Mucosa of stomach (tissue), 1 donor: ENCODE results near the gene ANGPTL2.

Source experiments
- H3K27me3 ChIP-seq: one replicate; pipeline ENCODE4 v1.7.0; 2013; ENCODE audit warnings: mild to moderate bottlenecking, low read length; ENCODE audit not compliant: control insufficient read depth, insufficient read depth
- H3K36me3 ChIP-seq: one replicate; pipeline ENCODE4 v1.7.0; 2013; ENCODE audit warnings: low read length; ENCODE audit not compliant: control insufficient read depth, insufficient read depth
- H3K4me1 ChIP-seq: one replicate; pipeline ENCODE4 v1.7.0; 2013; ENCODE audit warnings: mild to moderate bottlenecking, low read length; ENCODE audit not compliant: control insufficient read depth, insufficient read depth
- H3K4me3 ChIP-seq: one replicate; pipeline ENCODE4 v1.7.0; 2013; ENCODE audit warnings: low read length
- H3K9ac ChIP-seq: one replicate; pipeline ENCODE4 v1.7.0; 2013; ENCODE audit warnings: mild to moderate bottlenecking, low read length, moderate library complexity
- H3K9me3 ChIP-seq: one replicate; pipeline ENCODE4 v1.7.0; 2013; ENCODE audit warnings: mild to moderate bottlenecking, low read length, moderate library complexity; ENCODE audit not compliant: control insufficient read depth
- donor health status: Pancreatic carcinoma.

ANGPTL2 gene

DNA sequence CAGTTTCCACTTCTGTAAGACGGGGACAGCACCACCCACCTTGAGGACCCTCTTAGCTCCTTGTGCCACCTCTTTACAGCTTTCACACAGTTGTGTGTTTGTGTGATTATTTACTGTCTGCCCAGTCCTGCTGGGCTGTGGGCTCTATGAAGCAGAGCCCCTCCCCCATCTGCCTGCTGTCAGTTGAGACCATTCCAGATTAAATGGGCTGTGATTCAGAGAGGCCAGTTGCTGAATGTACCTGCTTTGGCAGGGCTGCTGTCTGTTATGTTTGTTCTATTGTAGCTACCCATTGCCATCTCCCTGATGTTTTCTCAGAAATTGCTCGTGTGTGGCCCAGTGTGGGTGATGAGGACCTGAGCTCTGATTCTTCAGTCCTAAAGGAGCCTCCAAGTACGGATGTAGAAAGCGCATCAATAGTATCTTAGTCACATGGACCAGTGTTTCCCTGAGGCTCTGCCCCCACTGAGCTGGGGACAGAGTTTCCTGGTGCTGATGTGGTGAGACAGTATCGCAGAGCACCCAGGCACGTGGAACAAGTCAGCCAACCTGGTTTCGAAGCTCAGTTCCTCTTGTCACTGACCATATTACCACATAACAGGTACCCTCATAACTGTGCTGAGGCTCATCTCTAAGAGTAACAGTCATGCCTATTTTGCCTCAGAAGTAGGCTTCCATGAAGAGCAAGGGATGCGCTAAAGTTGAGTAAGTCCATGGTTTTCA lies 3.7 kb downstream of the ANGPTL2 start:
- Histone ChIP-seq H3K27me3 (no peaks in the 10 kb centered on the region), H3K4me1 (peaks cover 28% of the 10 kb centered on the region), H3K9ac (no peak overlapping the region), H3K36me3 (peaks cover 6% of the 10 kb centered on the region), H3K4me3 (no peak overlapping the region), H3K9me3 (no peaks in the 10 kb centered on the region)

DNA sequence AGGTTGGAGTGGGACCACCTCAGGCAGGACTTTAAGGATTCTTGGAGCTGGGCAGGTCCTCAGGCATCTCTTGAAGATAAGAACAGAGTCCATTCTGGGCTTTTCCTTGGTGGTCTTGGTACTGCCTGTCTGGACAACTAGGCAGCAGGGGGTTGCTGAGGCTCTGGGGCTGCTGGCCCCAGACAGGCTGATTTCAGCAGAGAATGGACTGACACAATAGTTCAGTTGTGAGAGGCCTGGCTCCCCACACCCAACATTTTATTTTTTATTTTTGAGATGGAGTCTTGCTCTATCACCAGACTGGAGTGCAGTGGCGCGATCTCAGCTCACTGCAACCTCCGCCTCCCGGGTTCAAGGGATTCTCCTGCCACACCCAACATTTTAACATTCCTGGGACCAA lies 4.6 kb downstream of the ANGPTL2 start:
- H3K27me3 ChIP-seq, result no peaks in the 10 kb centered on the region
- no peak overlapping the region for H3K9ac ChIP-seq
- peaks cover 26% of the 10 kb centered on the region for H3K4me1 ChIP-seq
- H3K4me3 ChIP-seq, result no peak overlapping the region
- H3K36me3 ChIP-seq, result peaks cover 6% of the 10 kb centered on the region
- no peaks in the 10 kb centered on the region for H3K9me3 ChIP-seq

DNA sequence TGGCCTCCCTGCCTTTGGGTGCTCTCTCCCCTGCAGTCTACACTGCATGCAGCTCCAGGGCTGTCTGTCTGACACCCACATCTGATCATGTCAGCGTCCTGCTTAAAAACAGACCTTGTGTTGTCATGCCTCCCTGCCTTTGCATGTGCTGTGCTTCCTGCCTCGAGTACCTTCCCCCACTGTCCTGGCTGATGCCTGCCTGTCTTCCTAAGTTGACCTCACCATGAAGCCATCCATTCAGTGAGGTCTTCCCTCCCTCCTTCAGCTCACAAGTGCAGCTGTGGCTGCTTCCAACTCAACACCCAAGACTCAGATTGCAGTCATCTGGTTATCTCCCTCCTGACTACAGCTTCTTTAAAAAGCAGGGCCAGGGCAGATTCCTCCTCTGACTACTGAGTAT lies 5.5 kb downstream of the ANGPTL2 start:
- Histone ChIP-seq H3K4me3 (no peak overlapping the region), H3K4me1 (peaks cover 26% of the 10 kb centered on the region), H3K9ac (no peak overlapping the region), H3K9me3 (no peaks in the 10 kb centered on the region), H3K36me3 (peaks cover 6% of the 10 kb centered on the region), H3K27me3 (no peaks in the 10 kb centered on the region)

DNA sequence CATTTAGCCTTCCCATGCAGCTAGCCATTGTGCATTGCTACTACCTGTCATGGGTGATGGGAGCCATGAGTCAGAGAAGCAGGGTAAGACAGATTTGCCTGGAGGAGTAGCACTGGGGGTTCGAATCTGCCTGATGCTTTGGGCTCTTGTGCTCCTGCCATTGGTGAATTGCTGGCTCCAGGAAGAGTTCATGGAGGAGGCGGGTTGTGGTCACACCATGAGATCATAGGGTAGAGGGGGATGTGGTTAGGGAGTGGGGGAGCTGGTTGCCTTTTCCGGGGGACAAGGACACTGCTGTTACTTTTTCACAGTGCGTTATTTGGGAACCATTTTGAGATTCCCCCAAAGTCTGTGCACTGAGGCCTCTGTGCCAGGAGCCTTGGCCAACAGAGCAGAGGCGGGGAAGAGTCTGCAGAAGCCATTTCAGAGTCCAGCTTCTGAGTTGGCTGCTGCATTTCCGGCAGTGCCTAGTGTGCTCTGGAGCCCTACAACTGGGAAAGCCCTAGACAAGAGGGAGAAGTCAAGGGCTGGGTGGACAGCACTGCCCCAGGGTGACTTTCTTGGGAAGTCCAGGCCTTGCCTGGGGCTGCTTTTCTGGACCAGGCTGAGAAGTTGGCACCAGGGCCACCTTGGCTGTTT lies 6.2 kb downstream of the ANGPTL2 start:
- Histone ChIP-seq H3K4me3 (no peak overlapping the region), H3K4me1 (peaks cover 28% of the 10 kb centered on the region), H3K9ac (no peak overlapping the region), H3K27me3 (no peaks in the 10 kb centered on the region), H3K36me3 (peaks cover 6% of the 10 kb centered on the region), H3K9me3 (no peaks in the 10 kb centered on the region)

DNA sequence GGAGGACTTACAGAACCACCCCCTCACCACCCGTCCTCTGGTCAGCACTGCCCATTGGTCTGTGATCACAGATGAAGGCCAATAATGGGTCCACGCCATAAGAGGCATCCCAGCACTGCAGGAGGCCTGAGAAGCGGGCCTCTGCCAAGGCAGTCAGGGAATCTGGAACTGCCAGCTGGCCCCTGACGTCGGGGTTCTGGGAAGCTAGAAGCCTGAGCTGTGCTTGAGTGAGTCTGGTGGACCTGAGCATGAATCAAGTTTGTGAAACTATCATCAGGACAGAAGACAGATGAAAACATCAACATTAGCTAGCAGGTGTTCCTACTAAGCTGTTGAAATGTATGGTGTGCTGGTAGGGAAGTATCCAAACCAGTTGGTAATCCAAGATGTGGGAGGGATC lies 7.8 kb downstream of the ANGPTL2 start:
- Histone ChIP-seq H3K4me1 (peaks cover 30% of the 10 kb centered on the region), H3K36me3 (peaks cover 6% of the 10 kb centered on the region), H3K4me3 (no peak overlapping the region), H3K9me3 (no peaks in the 10 kb centered on the region), H3K27me3 (no peaks in the 10 kb centered on the region), H3K9ac (no peak overlapping the region)

DNA sequence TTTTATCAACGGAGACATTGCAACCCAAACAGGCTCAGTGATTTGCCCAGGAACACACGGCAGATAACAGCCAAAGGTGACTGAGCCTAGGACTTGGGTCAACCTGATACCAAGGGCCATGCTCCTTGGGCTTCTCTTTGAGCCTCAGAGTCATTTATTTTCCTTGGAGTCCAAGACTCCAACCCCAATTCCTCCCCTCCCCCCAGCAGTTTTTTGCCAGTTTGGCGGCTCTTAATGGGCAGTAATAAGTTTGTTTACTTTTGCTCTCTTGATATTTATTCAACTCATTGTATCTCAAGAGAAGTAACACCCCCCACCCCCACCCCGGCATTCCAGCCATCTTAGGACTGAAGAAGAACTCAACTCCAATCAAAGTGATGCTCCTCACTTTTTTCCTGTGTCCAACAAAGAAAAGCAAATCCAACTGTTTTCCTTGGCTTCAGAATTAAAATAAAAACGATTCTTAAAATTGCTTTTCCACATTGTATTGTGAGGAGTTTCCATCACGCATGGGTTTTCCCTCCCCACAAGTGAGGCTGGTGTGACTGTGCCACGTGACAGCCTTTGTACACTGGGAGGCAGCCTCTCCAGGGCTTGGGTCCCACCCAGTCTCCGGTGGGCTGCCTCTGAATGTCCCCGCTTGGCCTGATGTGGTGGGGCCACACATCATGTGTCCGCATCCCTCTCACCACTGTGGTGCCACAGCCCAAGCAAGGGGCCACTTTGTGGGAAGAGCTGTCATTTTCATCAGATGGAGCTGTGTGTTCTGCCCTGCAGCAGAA lies 9.1 kb downstream of the ANGPTL2 start:
- Histone ChIP-seq H3K4me1 (peaks cover 34% of the 10 kb centered on the region), H3K27me3 (no peaks in the 10 kb centered on the region), H3K9me3 (no peaks in the 10 kb centered on the region), H3K9ac (no peak overlapping the region), H3K36me3 (no peaks in the 10 kb centered on the region), H3K4me3 (no peak overlapping the region)

DNA sequence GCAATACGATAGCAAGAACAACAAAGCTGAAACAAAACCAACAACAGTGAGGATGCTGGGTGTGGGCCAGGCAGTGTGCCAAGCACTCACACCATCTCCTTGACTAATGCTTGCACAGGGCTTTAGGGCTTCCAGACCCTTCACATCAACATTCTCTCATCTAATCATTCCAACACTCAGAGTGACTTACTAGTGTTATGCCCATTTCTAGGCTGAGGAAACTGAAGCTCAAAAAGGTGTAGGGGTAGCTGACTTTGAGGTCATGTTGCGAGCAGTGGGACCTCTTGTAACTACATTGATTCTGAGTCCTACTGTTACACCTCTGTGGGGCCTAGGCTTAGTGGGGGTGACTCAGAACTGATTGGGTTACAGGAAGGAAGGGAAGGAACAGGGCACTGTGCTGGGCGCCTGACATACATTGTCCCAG lies 9.7 kb downstream of the ANGPTL2 start:
- H3K9me3 ChIP-seq, result no peaks in the 10 kb centered on the region
- H3K4me1 ChIP-seq, result peaks cover 34% of the 10 kb centered on the region
- no peaks in the 10 kb centered on the region for H3K36me3 ChIP-seq
- no peak overlapping the region for H3K4me3 ChIP-seq
- no peak overlapping the region for H3K9ac ChIP-seq
- H3K27me3 ChIP-seq, result no peaks in the 10 kb centered on the region

DNA sequence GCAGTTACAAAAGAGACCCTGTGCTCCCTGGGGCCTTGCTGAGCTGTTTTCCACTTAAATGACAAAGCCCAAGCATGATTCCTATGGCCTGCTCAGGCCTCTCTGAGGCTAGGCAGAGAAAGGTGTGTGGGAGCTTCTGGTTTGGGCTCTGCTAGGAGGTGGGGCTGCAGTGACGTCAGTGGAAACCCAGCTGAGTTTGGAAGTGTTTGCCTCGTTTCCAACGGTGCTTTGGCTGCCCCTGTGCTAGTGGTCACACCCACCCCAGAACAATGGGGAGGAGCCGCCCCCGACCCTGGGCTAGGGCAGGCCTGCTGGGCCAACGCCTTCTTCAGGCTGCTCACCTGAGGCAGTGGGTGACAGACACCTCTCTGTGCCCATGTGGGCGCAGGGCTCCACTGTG lies 10.4 kb downstream of the ANGPTL2 start:
- Histone ChIP-seq H3K4me3 (no peak overlapping the region), H3K4me1 (peaks cover 34% of the 10 kb centered on the region), H3K36me3 (no peaks in the 10 kb centered on the region), H3K9ac (no peak overlapping the region), H3K9me3 (no peaks in the 10 kb centered on the region), H3K27me3 (no peaks in the 10 kb centered on the region)

DNA sequence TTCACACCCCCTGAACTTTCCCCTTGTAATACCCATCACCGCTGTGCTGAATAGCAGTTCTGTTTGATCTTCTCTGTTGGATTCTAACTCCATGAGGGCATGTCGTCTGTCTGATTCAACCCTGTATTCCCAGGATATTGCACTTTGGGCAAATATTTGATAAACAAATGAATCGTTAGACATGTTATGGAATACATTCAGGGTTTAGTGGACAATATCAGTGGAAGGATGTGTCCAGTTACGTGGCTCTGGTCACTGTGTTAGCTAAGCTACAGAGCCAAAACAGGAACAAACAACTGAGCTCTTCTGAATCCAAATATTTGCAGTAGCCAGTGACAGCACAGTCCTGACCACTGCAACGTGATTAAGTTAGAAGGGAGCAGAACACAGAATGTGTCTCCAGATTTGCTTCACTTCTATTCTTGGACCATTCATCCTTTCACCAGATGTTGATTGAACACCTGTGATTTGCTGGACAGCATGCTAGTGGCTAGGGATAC lies 13.2 kb downstream of the ANGPTL2 start:
- Histone ChIP-seq H3K27me3 (no peaks in the 10 kb centered on the region), H3K9ac (no peak overlapping the region), H3K4me3 (no peak overlapping the region), H3K9me3 (no peaks in the 10 kb centered on the region), H3K4me1 (peaks cover 34% of the 10 kb centered on the region), H3K36me3 (no peaks in the 10 kb centered on the region)

DNA sequence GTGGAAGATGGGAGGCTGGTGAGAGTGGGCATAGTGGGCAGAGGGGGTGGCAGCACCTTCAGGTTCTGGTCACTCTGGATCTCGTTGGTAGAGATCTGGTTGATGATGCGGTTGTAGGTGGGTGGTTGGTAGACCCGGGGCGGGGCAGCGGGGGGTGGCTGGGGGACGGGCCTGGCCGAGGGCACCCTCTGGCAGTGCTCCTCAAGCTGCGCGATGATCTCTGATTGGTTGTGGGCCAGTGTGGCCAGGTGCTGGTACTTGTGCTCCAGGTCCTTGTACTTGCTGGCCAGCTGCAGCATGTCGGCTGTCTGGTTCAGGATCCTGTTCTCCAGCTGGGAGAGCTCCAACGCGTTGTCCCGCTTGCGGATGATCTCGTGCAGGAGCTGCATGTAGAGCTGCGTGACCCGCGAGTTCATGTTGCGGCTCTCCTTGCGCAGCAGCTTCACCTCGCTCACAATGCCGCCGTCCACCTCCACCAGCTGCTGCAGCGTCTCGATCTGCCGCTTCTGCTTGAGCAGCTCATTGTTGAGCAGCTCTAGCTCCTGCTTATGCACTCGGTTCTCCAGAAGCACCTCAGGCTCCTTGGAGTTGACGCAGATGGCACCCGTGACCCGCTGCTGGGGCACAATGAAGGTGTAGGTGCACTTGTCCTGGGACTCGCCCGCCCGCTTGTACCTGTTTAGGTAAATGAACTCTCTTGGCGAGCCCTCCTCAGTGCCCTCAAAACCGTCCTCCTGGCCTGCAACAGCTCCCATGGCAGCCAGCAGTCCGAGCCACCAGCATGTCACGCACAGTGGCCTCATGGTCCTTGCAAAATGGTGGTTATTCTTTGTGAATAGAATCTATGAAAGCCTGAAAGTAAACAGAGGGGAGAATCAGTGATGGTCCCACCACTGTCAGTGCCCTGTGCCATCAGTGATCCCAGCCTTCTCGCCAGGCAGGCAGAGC lies 14.2 kb downstream of the ANGPTL2 start:
- H3K4me3 ChIP-seq, result no peak overlapping the region
- no peaks in the 10 kb centered on the region for H3K27me3 ChIP-seq
- no peaks in the 10 kb centered on the region for H3K9me3 ChIP-seq
- no peak overlapping the region for H3K9ac ChIP-seq
- H3K36me3 ChIP-seq, result no peaks in the 10 kb centered on the region
- peaks cover 31% of the 10 kb centered on the region for H3K4me1 ChIP-seq

DNA sequence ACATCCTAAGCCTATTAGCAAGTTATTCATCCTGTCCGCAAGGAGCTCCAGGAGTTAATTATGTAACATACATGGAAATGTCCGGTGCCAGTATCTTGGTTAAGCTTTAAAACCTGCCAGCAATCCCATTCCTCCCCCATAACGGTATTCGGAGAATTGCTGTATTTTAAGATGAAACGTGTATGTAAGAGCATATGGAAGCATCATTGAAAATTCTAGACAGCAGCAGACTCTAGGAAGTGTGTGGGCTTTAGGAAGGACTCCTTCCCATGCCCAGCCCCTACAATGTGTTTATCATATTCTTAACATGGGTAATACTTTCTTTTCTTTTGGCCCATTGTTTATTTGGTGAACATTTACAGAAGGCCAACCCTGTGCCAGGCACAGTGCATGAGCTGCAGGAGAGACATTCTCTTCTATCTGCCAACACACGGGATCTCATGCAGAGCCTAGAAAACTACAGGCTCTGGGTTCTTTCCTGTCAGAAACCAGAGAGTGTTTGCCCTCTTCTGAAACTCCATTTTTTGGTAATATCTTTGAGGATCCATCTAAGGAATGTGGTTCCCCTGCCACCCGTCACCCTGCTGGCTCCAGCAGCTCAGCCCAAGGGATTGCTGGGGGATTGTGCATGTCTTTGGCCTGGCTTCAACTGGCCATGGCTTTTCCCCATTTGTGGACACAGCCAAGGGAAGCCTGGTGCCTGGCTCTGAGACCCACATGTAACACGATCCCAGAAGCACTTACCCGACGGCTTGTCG lies 15.1 kb downstream of the ANGPTL2 start:
- peaks cover 23% of the 10 kb centered on the region for H3K4me1 ChIP-seq

More for the DNA sequence above, 15.1 kb downstream of the ANGPTL2 start:
- Histone ChIP-seq H3K4me3 (no peak overlapping the region), H3K9me3 (no peaks in the 10 kb centered on the region), H3K36me3 (no peaks in the 10 kb centered on the region), H3K9ac (no peak overlapping the region), H3K27me3 (no peaks in the 10 kb centered on the region)
